NCI-H748 (cell line): ENCODE data around the gene HSD3B7.
A peak's percentile ranks its signal among the peaks of the same experiment; 100 is the strongest.
"Not testable (repeated sequence)": the region's sequence is repeated elsewhere in the genome, so short reads cannot be mapped to it uniquely, and the experiment has no call there.

Source experiments
- DNase-seq: peaks from one replicate; lab custom pipeline; 2025; ENCODE audit not compliant: unreplicated experiment; lab: John Stamatoyannopoulos, UW

HSD3B7 gene

DNA sequence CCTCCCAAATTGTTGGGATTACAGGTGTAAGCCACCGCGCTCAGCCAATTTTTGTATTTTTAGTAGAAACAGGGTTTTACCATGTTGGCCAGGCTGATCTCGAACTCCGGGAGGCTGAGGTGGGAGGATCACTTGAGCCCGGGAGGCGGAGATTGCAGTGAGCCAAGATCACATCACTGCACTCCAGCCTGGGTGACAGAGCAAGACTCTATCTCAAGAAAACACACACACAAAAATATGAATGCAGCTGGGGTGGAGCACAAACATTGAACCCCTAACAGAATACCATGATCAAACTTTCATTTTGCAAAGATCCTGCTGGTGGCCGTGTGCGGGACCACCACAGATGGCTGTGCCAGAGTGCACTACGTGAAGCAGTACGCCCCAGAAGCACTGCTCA lies 32.7 kb downstream of the HSD3B7 start:
- DNase-seq, result not testable (repeated sequence)

DNA sequence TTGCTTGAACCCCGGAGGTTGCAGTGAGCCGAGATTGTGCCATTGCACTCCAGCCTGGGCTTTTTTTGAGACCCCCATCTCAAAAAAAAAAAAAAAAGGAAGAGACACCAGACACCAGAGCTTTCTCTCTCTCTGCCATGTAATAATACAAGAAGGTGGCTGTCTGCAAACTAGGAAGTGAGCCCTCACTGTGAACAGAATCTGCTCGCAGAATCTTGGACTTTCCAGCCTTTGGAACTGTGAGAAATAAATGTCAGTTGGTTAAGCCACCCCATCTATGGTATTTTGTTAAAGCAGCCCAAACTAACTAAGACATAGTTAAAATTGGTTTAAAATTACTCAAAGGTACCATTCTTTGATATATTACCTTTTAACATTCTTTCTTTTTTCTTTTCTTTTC lies 35.5 kb downstream of the HSD3B7 start:
- no peak for DNase-seq

DNA sequence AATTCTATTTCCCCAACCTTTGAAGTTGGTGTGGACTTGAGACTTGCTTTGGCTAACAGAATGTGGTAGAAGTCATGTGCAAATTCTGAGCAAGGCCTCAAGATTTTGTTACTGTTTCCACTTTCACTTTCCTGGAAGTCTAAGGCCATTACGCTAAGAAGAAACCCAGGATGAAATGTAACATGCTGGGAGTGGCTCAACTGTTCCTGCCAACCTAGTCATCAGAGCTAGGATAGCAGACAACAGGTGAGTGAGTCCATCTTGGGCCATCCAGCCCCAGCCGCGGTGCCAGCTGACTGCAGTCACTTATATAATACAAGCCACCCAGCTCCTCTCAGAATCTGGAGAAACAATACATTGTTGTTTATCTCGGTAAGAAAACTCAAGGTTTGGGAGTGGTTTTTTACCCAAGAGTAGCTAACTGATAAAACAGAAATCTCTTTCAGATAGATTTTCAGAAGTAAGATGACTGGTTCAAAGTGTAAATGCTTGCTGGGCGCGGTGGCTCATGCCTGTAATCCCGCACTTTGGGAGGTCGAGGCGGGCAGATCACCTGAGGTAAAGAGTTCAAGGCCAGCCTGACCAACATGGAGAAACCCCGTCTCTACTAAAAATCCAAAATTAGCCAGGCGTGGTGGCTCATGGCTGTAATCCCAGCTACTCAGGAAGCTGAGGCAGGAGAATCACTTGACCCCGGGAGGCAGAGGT lies 37.7 kb downstream of the HSD3B7 start:
- no peak for DNase-seq

DNA sequence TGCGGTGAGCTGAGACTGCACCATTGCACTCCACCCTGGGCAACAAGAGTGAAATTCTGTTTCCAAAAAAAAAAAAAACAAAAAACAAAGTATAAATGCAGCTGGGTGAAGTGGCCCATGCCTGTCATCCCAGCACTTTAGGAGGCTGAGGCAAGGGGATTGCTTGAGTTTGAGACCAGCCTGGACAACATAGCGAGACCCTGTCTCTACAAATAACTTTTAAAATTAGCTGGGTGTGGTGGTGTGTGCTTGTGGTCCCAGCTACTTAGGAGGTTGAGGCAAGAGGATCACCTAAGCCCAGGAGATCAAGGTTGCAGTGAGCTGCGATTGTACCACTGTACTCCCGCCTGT lies 38.2 kb downstream of the HSD3B7 start:
- DNase-seq, result no peak

- no peak for DNase-seq
Measured at GRCh38 chr16:31023627-31024226, 38.7 kb downstream of the HSD3B7 start.

- no peak for DNase-seq
Measured at GRCh38 chr16:31025339-31025738, 40.3 kb downstream of the HSD3B7 start.

DNA sequence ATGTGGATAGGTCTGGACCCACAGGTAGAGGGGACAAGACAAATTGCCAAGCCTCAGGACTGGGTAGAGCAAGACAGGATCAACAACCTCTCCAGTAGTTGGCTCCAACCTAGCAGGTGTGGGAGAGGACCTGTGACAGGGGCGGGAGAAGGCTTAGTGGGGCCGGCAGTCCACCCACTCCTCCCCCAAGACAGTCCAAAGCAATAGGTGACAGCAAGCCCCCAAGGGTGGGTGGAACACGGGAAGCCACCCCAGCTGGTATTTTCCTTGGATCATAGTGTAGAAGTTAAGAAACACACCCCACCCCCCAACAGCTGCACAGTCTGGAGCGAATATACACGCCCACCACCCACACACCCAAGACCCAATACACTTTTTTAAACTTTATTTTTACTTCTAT lies 44.3 kb downstream of the HSD3B7 start:
- no peak for DNase-seq

DNA sequence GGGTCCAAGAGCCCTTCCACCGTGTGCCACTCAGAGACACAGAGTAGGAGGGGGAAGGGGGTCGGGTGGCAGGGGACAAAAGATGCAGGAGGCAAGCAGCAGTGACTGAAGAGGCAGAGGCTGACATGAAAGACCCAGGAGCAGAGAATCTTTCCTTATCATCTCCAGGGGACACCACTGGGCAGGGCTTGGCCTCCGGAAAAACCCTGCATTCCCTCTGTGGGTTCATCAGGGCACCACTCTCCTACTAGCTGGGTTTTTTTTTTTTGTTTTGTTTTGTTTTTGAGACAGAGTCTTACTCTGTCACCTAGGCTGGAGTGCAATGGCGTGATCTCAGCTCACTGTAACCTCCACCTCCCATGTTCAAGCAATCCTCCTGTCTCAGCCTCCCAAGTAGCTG lies 46.3 kb downstream of the HSD3B7 start:
- DNase-seq, result no peak

DNA sequence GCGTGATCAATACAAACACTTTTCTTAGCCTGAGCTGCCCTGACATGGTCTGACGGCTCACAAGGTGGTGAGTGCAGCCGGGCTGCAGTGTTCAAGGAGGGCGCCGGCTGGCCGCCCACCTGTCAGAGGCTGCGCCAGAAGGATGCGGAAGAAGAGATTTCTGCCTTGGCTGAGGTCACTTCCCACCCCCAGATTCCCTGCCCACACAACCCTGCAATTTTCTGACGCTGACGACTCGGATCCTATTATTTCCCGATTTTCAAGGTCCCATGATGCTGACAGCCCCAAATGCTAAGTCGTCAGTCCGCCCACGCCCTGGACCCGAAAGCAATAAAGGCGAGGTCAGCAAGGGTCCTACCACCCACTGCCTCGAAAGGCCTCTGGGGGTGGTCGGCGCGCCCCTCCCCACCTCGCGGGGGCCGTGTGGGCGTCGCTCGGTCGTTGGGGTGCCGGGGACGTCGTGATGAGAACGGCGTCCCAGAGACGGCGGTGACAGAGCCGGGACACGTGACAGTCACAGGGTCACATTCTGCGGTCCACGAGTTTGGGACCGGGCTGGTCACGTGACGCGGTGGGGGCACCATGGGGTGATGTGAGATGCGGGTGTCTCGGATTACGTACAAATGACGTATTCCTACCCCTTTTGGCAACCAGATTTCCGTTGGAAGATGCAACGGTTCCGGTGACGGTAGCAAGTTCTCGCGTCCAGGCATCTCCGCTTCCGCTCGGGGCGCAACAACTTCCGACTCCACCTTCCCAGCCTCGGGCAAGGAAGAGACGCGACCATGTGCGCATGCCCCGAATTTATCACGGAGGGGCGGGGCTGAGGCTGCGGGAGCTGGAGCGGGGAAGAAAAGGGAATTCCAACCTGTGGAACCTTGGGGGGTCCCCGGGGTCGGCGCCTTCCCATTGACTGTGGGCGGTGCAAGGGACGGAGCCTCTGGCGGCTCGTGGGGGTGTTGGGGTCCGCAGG lies 48.0 kb downstream of the HSD3B7 start, which contains the start of gene STX4:
Gene STX4, plus strand, starts transcription at position 823 of the 973 bp plus-strand sequence. CDS start 248 bp downstream, outside the sequence.
- DNase-seq, result peak; percentile 89

GRCh38 chr16:31033709-31034492 lies 48.9 kb downstream of the HSD3B7 start:
- DNase-seq, result peak; percentile 67

DNA sequence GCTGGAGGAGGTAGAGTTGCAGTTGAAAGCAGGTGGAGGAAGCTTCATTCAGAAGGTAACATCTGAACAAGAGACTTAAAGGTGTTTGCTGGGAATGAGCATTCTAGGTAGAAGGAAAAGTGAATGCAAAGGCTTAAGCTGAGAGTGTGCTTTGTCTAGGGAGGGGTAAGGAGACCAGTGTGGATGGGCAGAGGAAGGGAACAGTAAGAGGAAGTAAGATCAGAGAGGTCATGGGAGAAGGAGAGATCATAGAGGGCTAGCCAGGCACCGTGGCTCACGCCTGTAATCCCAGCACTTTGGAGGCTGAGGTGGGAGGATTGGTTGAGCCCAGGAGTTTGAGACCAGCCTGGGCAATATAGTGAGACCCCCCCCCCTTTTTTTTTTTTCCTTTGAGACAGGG lies 51.7 kb downstream of the HSD3B7 start:
- DNase-seq, result no peak
